Transverse colon (tissue), 4 donors: ENCODE measurements around the gene BMP2K. TPM values are rescaled to one million over a fixed set of nuclear protein-coding genes. Genes with fewer than 3 reads are reported as not detected.
A peak's percentile ranks its signal among the peaks of the same experiment; 100 is the strongest.

Source experiments
- DNase-seq: peaks from one replicate; pipeline ENCODE4 v3.0.0-alpha.2; 2019
- H3K27ac ChIP-seq, 4 donors: fragments of 200-600 bp; sonication (generic); 2 replicates each; pipeline ENCODE4 v1.5.1; 2016 to 2018; ENCODE audit warnings: inconsistent platforms in 4 of 4
- H3K27me3 ChIP-seq: fragments of 200-600 bp; sonication (generic); 2 replicates; pipeline ENCODE4 v1.5.1; 2017; ENCODE audit warnings: inconsistent platforms
- H3K36me3 ChIP-seq, 4 donors: fragments of 200-600 bp; sonication (generic); 2 replicates each; pipeline ENCODE4 v1.5.1; 2017 to 2019; ENCODE audit warnings: inconsistent platforms in 4 of 4
- H3K4me1 ChIP-seq, 4 donors: fragments of 200-600 bp; sonication (generic); 2 replicates each; pipeline ENCODE4 v1.5.1; 2017 to 2020; ENCODE audit warnings: inconsistent platforms in 4 of 4
- H3K4me3 ChIP-seq, 4 donors: fragments of 200-600 bp; sonication (generic); 1 replicate in 1 of 4; 2 replicates in 3 of 4; pipeline versions ENCODE4 v1.5.1 to v1.6.1; 2017 to 2019; ENCODE audit warnings: inconsistent platforms in 4 of 4
- H3K9me3 ChIP-seq, 2 donors: fragments of 200-600 bp; sonication (generic); 2 replicates each; pipeline ENCODE4 v1.5.1; 2017 to 2019; ENCODE audit warnings: inconsistent platforms in 2 of 2
- CTCF ChIP-seq, 5 experiments: fragments of 200-600 bp in 3 of 5; fragments of 450-650 bp in 2 of 5; sonication (generic) in 3 of 5; IDR thresholded peaks; 1 replicate in 2 of 5; 2 replicates in 3 of 5; pipeline ENCODE4 v1.5.1; 2016 to 2017; ENCODE audit warnings: antibody characterized with exemption in 5 of 5, inconsistent platforms in 3 of 5, mild to moderate bottlenecking in 2 of 5, moderate library complexity in 1 of 5
- EP300 ChIP-seq: sonication (generic); formaldehyde crosslinking; IDR thresholded peaks from one replicate; pipeline ENCODE4 v1.6.1; 2017; ENCODE audit warnings: antibody characterized with exemption, low read depth
- POLR2A ChIP-seq: fragments of 450-650 bp; IDR thresholded peaks from one replicate; pipeline ENCODE4 v1.6.1; 2016; ENCODE audit warnings: antibody characterized with exemption, mild to moderate bottlenecking, moderate library complexity
- POLR2AphosphoS5 ChIP-seq, 3 donors: sonication (generic); formaldehyde crosslinking; IDR thresholded peaks; one replicate each; pipeline ENCODE4 v1.6.1; 2016; ENCODE audit warnings: antibody characterized with exemption in 3 of 3
- WGBS, 2 donors: methylation state at CpG; one replicate each; pipeline ENCODE4 v1.1.5; 2018; ENCODE audit warnings: low coverage in 1 of 2; 5-methylcytosine and 5-hydroxymethylcytosine counted together
- in situ Hi-C, 4 donors: fragments of 200-750 bp; cut with MboI; loops; one replicate each; pipeline versions ENCODE4 v1.15.0 to v1.15.1; 2017; ENCODE audit warnings: low sequenced_read_pairs in 3 of 4, low pct_ligation_motif_present in 1 of 4, low pct_unique_long_range_greater_than_20kb in 1 of 4
- intact Hi-C: fragments of 100-400 bp; cut with DNase I; formaldehyde crosslinking; loops from one replicate; pipeline ENCODE4 v1.15.1; 2023; ENCODE audit warnings: low total_unique reads
- total RNA-seq, 4 donors: library from RNA; depleted of rRNA; stranded (reverse); fragments of >200 nt; gene quantifications; one replicate each; pipeline ENCODE4 v1.1.0, GENCODE V29; 2016

The BMP2K gene
- total RNA-seq, 4 donors from 2014 or later, result 12.3 to 147 (median 71.2) TPM

GRCh38 chr4:78767350-78767749 lies 8.8 kb upstream of the BMP2K start:
- in situ Hi-C loops, result no loop called here

GRCh38 chr4:78768452-78769180 lies 7.5 kb upstream of the BMP2K start:
- H3K27ac ChIP-seq, result peak overlapping the region; percentile 18 to 50 (median 38)

More at GRCh38 chr4:78767350-78767749, 8.8 kb upstream of the BMP2K start:
- Histone ChIP-seq H3K27ac (no peak overlapping the region), H3K4me3 (no peak overlapping the region), H3K9me3 (no peaks in the 10 kb centered on the region), H3K27me3 (no peaks in the 10 kb centered on the region), H3K4me1 (peaks cover 0 to 36% (median 7%) of the 10 kb centered on the region in 4 donors), H3K36me3 (no peaks in the 10 kb centered on the region)
- intact Hi-C loops, result no loop called here
- no peak for TF ChIP-seq POLR2A
- no peak for TF ChIP-seq EP300
- no peak for TF ChIP-seq CTCF (IDR thresholded peaks at IDR 0.05)
- no peak for TF ChIP-seq POLR2AphosphoS5 (IDR thresholded peaks at IDR 0.05)
- DNase-seq, result no peak

GRCh38 chr4:78770091-78770642 lies 6.0 kb upstream of the BMP2K start:
- Histone ChIP-seq H3K27me3 (no peaks in the 10 kb centered on the region), H3K36me3 (no peaks in the 10 kb centered on the region), H3K4me3 (no peak overlapping the region), H3K4me1 (peaks cover 0 to 36% (median 12%) of the 10 kb centered on the region in 4 donors), H3K9me3 (no peaks in the 10 kb centered on the region), H3K27ac (no peak overlapping the region)
- in situ Hi-C loops (no loop called here), intact Hi-C loops (no loop called here)
- TF ChIP-seq EP300 (no peak), POLR2A (no peak), POLR2AphosphoS5 (IDR thresholded peaks at IDR 0.05) (no peak), CTCF (IDR thresholded peaks at IDR 0.05) (no peak)
- 97 to 100% methylated on average over 1 to 3 of the region's 3 CpGs for WGBS, 2 donors
- no peak for DNase-seq

More at GRCh38 chr4:78768452-78769180, 7.5 kb upstream of the BMP2K start:
- H3K36me3 ChIP-seq, result no peaks in the 10 kb centered on the region
- no peak overlapping the region for H3K4me3 ChIP-seq
- intact Hi-C loops, result no loop called here
- no peaks in the 10 kb centered on the region for H3K27me3 ChIP-seq
- H3K4me1 ChIP-seq, result peaks cover 0 to 29% (median 7%) of the 10 kb centered on the region in 4 donors
- H3K9me3 ChIP-seq, result no peaks in the 10 kb centered on the region
- peak; percentile 23 for DNase-seq
- WGBS, 2 donors, result 66 to 71% methylated on average over 8 to 12 of the region's 12 CpGs
- TF ChIP-seq POLR2A (no peak), POLR2AphosphoS5 (IDR thresholded peaks at IDR 0.05) (peak in 1 of 3 donors; percentile 68)
- in situ Hi-C loops, result no loop called here

- intact Hi-C loops, result no loop called here
- Histone ChIP-seq H3K36me3 (no peaks in the 10 kb centered on the region), H3K4me1 (peaks cover 0 to 26% (median 8%) of the 10 kb centered on the region in 4 donors), H3K4me3 (no peak overlapping the region), H3K27me3 (no peaks in the 10 kb centered on the region), H3K9me3 (no peaks in the 10 kb centered on the region), H3K27ac (no peak overlapping the region)
- WGBS, 2 donors, result 78 to 89% methylated on average over 3 to 4 of the region's 4 CpGs
- in situ Hi-C loops, result no loop called here
- TF ChIP-seq EP300, result no peak
- TF ChIP-seq POLR2AphosphoS5 (IDR thresholded peaks at IDR 0.05), result no peak
- TF ChIP-seq CTCF (IDR thresholded peaks at IDR 0.05), result no peak
- no peak for DNase-seq
Measured at GRCh38 chr4:78772526-78773091, 3.5 kb upstream of the BMP2K start.
